ENCODE results near the gene PCDH15.

DNA sequence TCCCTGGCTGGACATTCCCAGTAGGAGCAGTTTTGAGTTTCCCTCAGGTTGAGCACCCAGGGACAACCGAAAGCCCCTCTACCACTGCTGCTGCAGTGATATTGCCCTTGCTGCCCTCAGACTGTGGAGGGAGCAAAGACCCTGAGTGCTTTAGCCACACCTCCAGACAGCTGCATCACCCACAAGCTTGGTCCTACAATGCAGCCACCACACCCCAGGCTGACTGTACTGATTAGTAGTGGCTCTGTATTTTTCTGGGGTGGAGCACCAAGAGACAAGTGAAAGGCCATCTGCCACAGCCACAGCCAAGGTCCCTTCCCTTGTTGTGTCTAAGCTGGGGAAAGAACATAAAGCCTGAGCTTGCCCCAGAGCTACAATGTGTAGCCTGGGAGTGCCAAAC, 789.9 kb downstream of the PCDH15 start:
- TF ChIP-seq EZH2 (IDR thresholded peaks at IDR 0.05; ENCODE audit: insufficient read depth, poor library complexity, severe bottlenecking) (no peak), EZH2phosphoT487 (IDR thresholded peaks at IDR 0.05; ENCODE audit: insufficient read depth, low read depth) (no peak)
